Astrocyte of the cerebellum (primary cell): ENCODE measurements around the gene ROCK1.

ENCODE experiments used
- DNase-seq: peaks from one replicate; pipeline ENCODE4 v3.0.0-alpha.2; 2011; ENCODE audit warnings: low read depth
- H3K4me3 ChIP-seq: 2 replicates; pipeline ENCODE4 v1.5.1; 2011; ENCODE audit warnings: mild to moderate bottlenecking, low read depth, low read length, moderate library complexity
- CTCF ChIP-seq: IDR thresholded peaks from 2 replicates; pipeline ENCODE4 v1.5.1; 2012; ENCODE audit warnings: low read length, low read depth, moderate library complexity, mild to moderate bottlenecking; ENCODE audit errors: missing control alignments
- in situ Hi-C: cut with HindIII; loops from 2 replicates; pipeline ENCODE4 v1.10.0; 2017; ENCODE audit warnings: low sequenced_read_pairs

The ROCK1 gene

DNA sequence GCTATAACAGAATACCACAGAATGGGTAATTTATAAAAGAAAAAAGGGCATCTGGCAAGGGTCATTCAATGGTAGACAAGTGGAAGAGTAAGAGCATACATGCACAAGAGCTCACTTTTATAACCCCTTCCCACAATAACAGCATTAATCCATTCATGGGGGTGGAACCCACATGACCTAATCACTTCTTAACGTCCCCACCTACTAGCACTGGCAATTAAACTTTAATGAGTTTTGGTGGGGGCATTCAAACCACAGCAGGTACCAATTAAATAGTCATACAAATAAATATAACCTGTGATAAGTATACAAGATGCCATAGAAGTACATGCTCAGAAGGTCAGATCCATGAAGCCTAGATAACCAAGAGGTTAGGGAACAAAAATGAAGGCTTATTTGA is 48.6 kb downstream of the ROCK1 start:
- no peak overlapping the region for H3K4me3 ChIP-seq
- in situ Hi-C loops, result no loop called here
- no peak for TF ChIP-seq CTCF
- no peak for DNase-seq

- no peak for TF ChIP-seq CTCF
- no peak for DNase-seq
- H3K4me3 ChIP-seq, result no peak overlapping the region
- in situ Hi-C loops, result no loop called here
Measured at GRCh38 chr18:21057112-21057511, 54.5 kb downstream of the ROCK1 start.

DNA sequence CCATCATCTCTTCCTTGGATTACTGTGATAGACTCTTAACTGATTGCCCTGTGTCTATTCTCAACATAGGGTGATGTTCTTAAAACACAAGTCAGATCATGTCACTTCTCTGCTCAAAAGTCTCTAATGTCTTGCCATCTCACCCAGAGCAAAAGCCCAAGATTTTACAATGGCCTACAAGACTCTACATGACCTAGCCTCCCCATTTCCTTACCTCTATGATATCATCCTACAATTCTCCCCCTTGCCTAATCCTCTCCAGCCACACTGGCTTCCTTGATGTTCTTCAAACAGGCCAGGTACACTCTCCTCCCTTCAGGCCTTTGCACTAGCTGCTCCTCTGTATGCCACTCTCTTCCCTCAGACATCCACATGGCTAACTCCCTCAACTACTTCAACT is 55.1 kb downstream of the ROCK1 start:
- no peak for TF ChIP-seq CTCF
- H3K4me3 ChIP-seq, result no peak overlapping the region
- DNase-seq, result no peak
- in situ Hi-C loops, result no loop called here

GRCh38 chr18:21054252-21054821 is 57.3 kb downstream of the ROCK1 start:
- no peak for TF ChIP-seq CTCF
- H3K4me3 ChIP-seq, result no peak overlapping the region
- in situ Hi-C loops, result no loop called here
- DNase-seq, result no peak

DNA sequence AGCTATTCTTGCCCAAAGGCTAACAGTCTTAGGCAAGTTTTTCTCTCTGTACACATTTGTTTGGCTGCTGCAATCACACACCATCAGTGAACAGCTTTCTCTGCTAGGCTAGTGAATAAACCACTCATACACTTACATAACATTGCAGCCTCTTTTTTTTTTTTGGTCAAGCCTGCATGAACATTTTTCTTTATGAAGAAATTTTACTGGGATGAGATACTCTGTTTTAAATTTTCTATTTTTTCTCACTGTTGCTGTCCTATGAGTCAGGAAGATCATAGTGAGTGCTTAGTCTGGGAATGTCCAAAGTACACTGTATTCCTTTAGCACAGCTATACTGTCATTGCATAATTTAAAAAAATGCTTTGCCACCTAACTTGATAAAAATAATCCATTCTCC is 58.5 kb downstream of the ROCK1 start:
- no peak overlapping the region for H3K4me3 ChIP-seq
- in situ Hi-C loops, result no loop called here
- no peak for TF ChIP-seq CTCF
- peak; percentile 13 for DNase-seq

DNA sequence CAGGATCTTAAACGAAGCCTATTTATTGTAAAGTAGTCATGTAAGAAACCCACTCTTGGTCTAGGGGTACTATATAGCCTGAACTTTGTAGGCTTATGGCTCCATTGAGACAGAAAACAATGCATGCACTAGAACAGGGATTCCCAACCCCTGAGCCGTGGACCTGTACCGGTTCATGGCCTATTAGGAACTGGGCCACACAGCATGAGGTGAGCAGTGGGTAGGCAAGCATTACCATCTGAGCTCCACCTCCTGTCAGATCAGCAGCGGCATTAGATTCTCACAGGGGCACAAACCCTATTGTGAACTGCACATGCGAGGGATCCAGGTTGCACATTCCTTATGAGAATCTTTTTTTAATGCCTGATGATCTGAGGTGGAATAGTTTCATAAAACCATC is 59.2 kb downstream of the ROCK1 start:
- DNase-seq, result no peak
- H3K4me3 ChIP-seq, result no peak overlapping the region
- TF ChIP-seq CTCF, result no peak
- in situ Hi-C loops, result no loop called here

GRCh38 chr18:21051620-21052019 is 60.0 kb downstream of the ROCK1 start:
- in situ Hi-C loops, result no loop called here
- no peak overlapping the region for H3K4me3 ChIP-seq
- no peak for DNase-seq
- TF ChIP-seq CTCF, result no peak
